HEK293T (cell line): Measurements from ENCODE around the gene ELF3.

Experiments
- BHLHE40 ChIP-seq: fragments of 450-650 bp; IDR thresholded peaks from 2 replicates; pipeline ENCODE4 v1.6.1; 2016; ENCODE audit warnings: mild to moderate bottlenecking, moderate library complexity, borderline replicate concordance
- ELF4 ChIP-seq: fragments of 450-650 bp; IDR thresholded peaks from 2 replicates; pipeline ENCODE4 v1.6.1; 2017; ENCODE audit warnings: antibody characterized with exemption
- FOXM1 ChIP-seq: fragments of 450-650 bp; IDR thresholded peaks from 2 replicates; pipeline ENCODE4 v1.6.1; 2017; ENCODE audit warnings: mild to moderate bottlenecking, borderline replicate concordance
- HDGF ChIP-seq: fragments of 450-650 bp; IDR thresholded peaks from 2 replicates; pipeline ENCODE4 v1.6.1; 2017; ENCODE audit warnings: antibody characterized with exemption, borderline replicate concordance
- L3MBTL2 ChIP-seq: fragments of 450-650 bp; conservative IDR thresholded peaks from 2 replicates; pipeline ENCODE4 v1.6.1; 2016; ENCODE audit warnings: mild to moderate bottlenecking
- NFRKB ChIP-seq: fragments of 450-650 bp; IDR thresholded peaks from 2 replicates; pipeline ENCODE4 v1.6.1; 2016; ENCODE audit warnings: mild to moderate bottlenecking, moderate library complexity
- SP1 ChIP-seq: fragments of 450-650 bp; IDR thresholded peaks from 2 replicates; pipeline ENCODE4 v1.6.1; 2017
- SUZ12 ChIP-seq: fragments of 450-650 bp; IDR thresholded peaks from 2 replicates; pipeline ENCODE4 v1.6.1; 2016; ENCODE audit warnings: mild to moderate bottlenecking
- ZNF384 ChIP-seq: fragments of 450-650 bp; IDR thresholded peaks from 2 replicates; pipeline ENCODE4 v1.6.1; 2016

DNA sequence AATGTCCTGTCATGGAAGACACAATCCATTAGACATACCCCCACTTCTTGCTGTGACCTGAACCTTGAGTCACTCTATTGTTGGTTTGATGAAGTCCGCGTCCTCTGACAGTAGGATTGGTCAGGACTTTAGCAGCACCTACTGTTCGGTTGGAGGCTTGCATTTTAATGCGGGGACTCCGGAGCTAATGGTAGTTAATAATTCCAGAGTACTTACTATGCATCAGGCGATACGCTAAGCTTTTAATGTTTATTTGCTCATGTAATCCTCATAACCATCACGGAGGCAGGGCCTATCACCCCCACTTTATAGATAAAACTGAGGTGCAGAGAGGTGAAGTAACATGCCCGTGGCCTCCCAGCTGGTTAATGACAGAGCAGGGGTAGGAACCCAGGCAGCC, 7.9 kb upstream of the ELF3 start:
- TF ChIP-seq SP1, result no peak
- TF ChIP-seq SUZ12, result no peak
- no peak for TF ChIP-seq BHLHE40
- TF ChIP-seq L3MBTL2, result no peak
- TF ChIP-seq HDGF, result no peak
- no peak for TF ChIP-seq ZNF384
- no peak for TF ChIP-seq FOXM1
- no peak for TF ChIP-seq NFRKB
- no peak for TF ChIP-seq ELF4
